HL-60 (cell line): ENCODE data around the gene ZBTB7C.

ENCODE experiments used
- GABPA ChIP-seq: IDR thresholded peaks from 2 replicates; pipeline ENCODE4 v1.6.1; 2012; ENCODE audit warnings: low read depth
- POLR2AphosphoS5 ChIP-seq: IDR thresholded peaks from 2 replicates; pipeline ENCODE4 v1.6.1; 2012; ENCODE audit warnings: low read depth
- TF ChIP-seq, protein P1 (sequence below): IDR thresholded peaks from one replicate; pipeline ENCODE4 v1.5.1; 2011; ENCODE audit warnings: low read length, control low read depth, inconsistent platforms; ENCODE audit not compliant: insufficient read depth

DNA sequence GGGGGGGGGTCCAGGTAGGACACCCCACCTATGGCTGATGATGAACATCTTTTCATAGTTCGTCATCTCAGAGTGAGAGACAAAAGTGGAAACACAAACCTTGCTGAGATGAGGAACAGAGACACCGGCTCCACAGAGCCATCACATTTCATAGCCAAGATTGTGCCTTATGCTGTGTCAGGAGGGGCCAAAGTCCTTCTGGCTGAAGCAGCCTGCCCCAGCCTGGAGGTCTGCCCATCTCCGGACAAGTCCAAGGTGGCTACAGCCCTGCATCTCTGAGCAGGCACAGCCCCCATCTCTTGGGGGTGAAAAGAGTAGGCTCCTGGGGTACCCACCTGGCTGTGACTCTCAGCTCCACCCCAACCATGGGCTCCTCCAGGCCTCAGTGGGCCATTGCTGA, 70.3 kb downstream of the ZBTB7C start:
- TF ChIP-seq, protein P1, sequence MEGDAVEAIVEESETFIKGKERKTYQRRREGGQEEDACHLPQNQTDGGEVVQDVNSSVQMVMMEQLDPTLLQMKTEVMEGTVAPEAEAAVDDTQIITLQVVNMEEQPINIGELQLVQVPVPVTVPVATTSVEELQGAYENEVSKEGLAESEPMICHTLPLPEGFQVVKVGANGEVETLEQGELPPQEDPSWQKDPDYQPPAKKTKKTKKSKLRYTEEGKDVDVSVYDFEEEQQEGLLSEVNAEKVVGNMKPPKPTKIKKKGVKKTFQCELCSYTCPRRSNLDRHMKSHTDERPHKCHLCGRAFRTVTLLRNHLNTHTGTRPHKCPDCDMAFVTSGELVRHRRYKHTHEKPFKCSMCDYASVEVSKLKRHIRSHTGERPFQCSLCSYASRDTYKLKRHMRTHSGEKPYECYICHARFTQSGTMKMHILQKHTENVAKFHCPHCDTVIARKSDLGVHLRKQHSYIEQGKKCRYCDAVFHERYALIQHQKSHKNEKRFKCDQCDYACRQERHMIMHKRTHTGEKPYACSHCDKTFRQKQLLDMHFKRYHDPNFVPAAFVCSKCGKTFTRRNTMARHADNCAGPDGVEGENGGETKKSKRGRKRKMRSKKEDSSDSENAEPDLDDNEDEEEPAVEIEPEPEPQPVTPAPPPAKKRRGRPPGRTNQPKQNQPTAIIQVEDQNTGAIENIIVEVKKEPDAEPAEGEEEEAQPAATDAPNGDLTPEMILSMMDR: no peak
- no peak for TF ChIP-seq POLR2AphosphoS5
- TF ChIP-seq GABPA: no peak
